SK-N-SH treated with all-trans-retinoic acid at 6 μM for 48 hours (cell line): ENCODE data around the gene CRNN.

Experiments used
- ARNTL ChIP-seq: fragments of 450-650 bp; formaldehyde crosslinking; IDR thresholded peaks from 2 replicates; pipeline ENCODE4 v1.5.0; 2020; ENCODE audit warnings: low read depth, mild to moderate bottlenecking, moderate library complexity, borderline replicate concordance
- ISL1 ChIP-seq: fragments of 250-450 bp; sonication (Bioruptor Pico); IDR thresholded peaks from 2 replicates; pipeline ENCODE4 v2.1.2; 2022; ENCODE audit warnings: mild to moderate bottlenecking, moderate library complexity
- PPARA ChIP-seq: fragments of 250-450 bp; sonication (Bioruptor Pico); IDR thresholded peaks from 2 replicates; pipeline ENCODE4 v1.5.0; 2020; ENCODE audit warnings: mild to moderate bottlenecking, borderline replicate concordance
- RARB ChIP-seq: fragments of 250-450 bp; sonication (Bioruptor Pico); IDR thresholded peaks from 2 replicates; pipeline ENCODE4 v1.8.0; 2021; ENCODE audit warnings: mild to moderate bottlenecking, moderate library complexity
- SNAI2 ChIP-seq: fragments of 250-450 bp; sonication (Bioruptor Pico); IDR thresholded peaks from 2 replicates; pipeline ENCODE4 v1.5.0; 2020; ENCODE audit warnings: mild to moderate bottlenecking, moderate library complexity
- TOX ChIP-seq: fragments of 250-450 bp; sonication (Bioruptor Pico); IDR thresholded peaks from 2 replicates; pipeline ENCODE4 v1.8.0; 2021; ENCODE audit warnings: mild to moderate bottlenecking, moderate library complexity, borderline replicate concordance
- ZNF70 ChIP-seq: fragments of 450-650 bp; formaldehyde crosslinking; IDR thresholded peaks from 2 replicates; pipeline ENCODE4 v1.5.0; 2020; ENCODE audit warnings: mild to moderate bottlenecking, moderate library complexity
- TF ChIP-seq, protein P1 (sequence below): fragments of 250-450 bp; sonication (Bioruptor Pico); IDR thresholded peaks from 2 replicates; pipeline ENCODE4 v1.5.1; 2020; ENCODE audit warnings: low read depth, mild to moderate bottlenecking, moderate library complexity
- TF ChIP-seq, protein P2 (sequence below): fragments of 250-450 bp; sonication (Bioruptor Pico); IDR thresholded peaks from 2 replicates; pipeline ENCODE4 v1.5.0; 2020; ENCODE audit warnings: mild to moderate bottlenecking, moderate library complexity

DNA sequence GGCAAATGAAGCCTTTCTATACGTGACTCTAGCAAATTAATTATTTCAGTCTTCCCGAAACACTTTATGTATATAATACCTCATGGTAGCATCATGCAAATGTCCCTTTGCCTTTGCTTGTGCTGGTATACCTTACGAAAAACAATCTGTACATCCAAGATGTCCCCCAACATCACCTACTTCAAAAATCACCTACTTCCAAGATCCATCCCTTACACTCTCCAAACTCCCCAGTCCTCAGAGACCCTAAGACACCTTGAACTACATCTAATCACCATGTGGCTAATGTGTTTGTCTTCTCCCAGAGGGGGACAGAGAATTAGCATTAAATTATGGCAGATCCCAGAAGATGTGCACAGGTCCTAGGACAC, 46.5 kb upstream of the CRNN start:
- no peak for TF ChIP-seq PPARA (CRISPR knock-in tag)
- TF ChIP-seq ISL1 (CRISPR knock-in tag): no peak
- TF ChIP-seq RARB: no peak
- TF ChIP-seq ARNTL: no peak
- TF ChIP-seq, protein P1, sequence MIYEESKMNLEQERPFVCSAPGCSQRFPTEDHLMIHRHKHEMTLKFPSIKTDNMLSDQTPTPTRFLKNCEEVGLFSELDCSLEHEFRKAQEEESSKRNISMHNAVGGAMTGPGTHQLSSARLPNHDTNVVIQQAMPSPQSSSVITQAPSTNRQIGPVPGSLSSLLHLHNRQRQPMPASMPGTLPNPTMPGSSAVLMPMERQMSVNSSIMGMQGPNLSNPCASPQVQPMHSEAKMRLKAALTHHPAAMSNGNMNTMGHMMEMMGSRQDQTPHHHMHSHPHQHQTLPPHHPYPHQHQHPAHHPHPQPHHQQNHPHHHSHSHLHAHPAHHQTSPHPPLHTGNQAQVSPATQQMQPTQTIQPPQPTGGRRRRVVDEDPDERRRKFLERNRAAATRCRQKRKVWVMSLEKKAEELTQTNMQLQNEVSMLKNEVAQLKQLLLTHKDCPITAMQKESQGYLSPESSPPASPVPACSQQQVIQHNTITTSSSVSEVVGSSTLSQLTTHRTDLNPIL (CRISPR knock-in tag): no peak
- TF ChIP-seq, protein P2, sequence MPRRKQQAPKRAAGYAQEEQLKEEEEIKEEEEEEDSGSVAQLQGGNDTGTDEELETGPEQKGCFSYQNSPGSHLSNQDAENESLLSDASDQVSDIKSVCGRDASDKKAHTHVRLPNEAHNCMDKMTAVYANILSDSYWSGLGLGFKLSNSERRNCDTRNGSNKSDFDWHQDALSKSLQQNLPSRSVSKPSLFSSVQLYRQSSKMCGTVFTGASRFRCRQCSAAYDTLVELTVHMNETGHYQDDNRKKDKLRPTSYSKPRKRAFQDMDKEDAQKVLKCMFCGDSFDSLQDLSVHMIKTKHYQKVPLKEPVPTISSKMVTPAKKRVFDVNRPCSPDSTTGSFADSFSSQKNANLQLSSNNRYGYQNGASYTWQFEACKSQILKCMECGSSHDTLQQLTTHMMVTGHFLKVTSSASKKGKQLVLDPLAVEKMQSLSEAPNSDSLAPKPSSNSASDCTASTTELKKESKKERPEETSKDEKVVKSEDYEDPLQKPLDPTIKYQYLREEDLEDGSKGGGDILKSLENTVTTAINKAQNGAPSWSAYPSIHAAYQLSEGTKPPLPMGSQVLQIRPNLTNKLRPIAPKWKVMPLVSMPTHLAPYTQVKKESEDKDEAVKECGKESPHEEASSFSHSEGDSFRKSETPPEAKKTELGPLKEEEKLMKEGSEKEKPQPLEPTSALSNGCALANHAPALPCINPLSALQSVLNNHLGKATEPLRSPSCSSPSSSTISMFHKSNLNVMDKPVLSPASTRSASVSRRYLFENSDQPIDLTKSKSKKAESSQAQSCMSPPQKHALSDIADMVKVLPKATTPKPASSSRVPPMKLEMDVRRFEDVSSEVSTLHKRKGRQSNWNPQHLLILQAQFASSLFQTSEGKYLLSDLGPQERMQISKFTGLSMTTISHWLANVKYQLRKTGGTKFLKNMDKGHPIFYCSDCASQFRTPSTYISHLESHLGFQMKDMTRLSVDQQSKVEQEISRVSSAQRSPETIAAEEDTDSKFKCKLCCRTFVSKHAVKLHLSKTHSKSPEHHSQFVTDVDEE (CRISPR knock-in tag): no peak
- no peak for TF ChIP-seq ZNF70 (CRISPR knock-in tag)
- no peak for TF ChIP-seq TOX (CRISPR knock-in tag)
- TF ChIP-seq SNAI2 (CRISPR knock-in tag): no peak
